Neural crest cell (in vitro differentiated cells): ENCODE results near the gene BIN1. TPM values are rescaled to one million over a fixed set of nuclear protein-coding genes. Genes with fewer than 3 reads are reported as not detected.

Source experiments
- DNase-seq: peaks from one replicate; pipeline ENCODE4 v3.0.0; 2021; ENCODE audit warnings: low read depth, mixed read lengths, low spot score
- H3K27ac Mint-ChIP-seq: one replicate; pipeline ENCODE4 v1.8.0; 2021; ENCODE audit warnings: mild to moderate bottlenecking, mixed read lengths; ENCODE audit not compliant: unreplicated experiment
- H3K27me3 Mint-ChIP-seq: 2 replicates; pipeline ENCODE4 v1.8.0; 2021; ENCODE audit warnings: low read depth, mild to moderate bottlenecking, mixed read lengths
- H3K36me3 Mint-ChIP-seq: 2 replicates; pipeline ENCODE4 v1.8.0; 2021; ENCODE audit warnings: low read depth, mild to moderate bottlenecking, mixed read lengths
- H3K4me1 Mint-ChIP-seq: 2 replicates; pipeline ENCODE4 v1.8.0; 2021; ENCODE audit warnings: mixed read lengths
- H3K4me3 Mint-ChIP-seq: one replicate; pipeline ENCODE4 v1.8.0; 2021; ENCODE audit warnings: mild to moderate bottlenecking, mixed read lengths
- H3K9me3 Mint-ChIP-seq: 2 replicates; pipeline ENCODE4 v1.8.0; 2021; ENCODE audit warnings: mixed read lengths
- CTCF ChIP-seq: fragments of 200-600 bp; sonication (generic); conservative IDR thresholded peaks from 2 replicates; pipeline ENCODE4 v1.5.0; 2021; ENCODE audit warnings: antibody characterized with exemption, mild to moderate bottlenecking
- total RNA-seq: library from RNA; stranded (reverse); gene quantifications from 2 replicates; pipeline ENCODE4 v1.2.1, GENCODE V29; 2021

BIN1 gene
- total RNA-seq, 1 donor from 2014 or later: 67.7 TPM

DNA sequence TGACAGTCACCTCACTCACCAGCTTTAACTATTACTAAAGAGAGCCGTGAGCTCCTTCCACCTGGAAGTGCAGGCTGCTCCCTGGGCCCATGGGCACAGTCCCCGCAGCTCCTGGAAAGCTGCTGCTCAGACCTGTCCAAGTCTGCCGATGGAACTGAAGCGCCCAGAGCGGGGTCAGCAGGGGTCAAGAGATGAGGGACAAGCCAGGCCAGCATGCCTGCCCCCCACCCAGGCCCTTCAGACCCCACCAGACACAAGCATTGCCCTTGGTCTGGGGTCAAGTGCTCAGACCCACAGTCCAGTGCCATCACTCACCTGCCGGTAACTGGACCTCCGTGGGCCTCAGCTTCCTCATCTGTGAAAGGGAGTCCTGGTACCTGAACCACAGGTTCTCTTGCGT lies 59.9 kb downstream of the BIN1 start:
- DNase-seq: no peak
- Mint-ChIP-seq H3K4me3 (no peak overlapping the region), H3K4me1 (peaks cover 3% of the 10 kb centered on the region), H3K36me3 (peaks cover 2% of the 10 kb centered on the region), H3K9me3 (no peaks in the 10 kb centered on the region), H3K27me3 (no peaks in the 10 kb centered on the region), H3K27ac (no peak overlapping the region)
- no peak for TF ChIP-seq CTCF

GRCh38 chr2:127046579-127046978 lies 60.4 kb downstream of the BIN1 start:
- peaks cover 2% of the 10 kb centered on the region for H3K36me3 Mint-ChIP-seq
- H3K9me3 Mint-ChIP-seq: no peaks in the 10 kb centered on the region
- peaks cover 3% of the 10 kb centered on the region for H3K4me1 Mint-ChIP-seq
- H3K4me3 Mint-ChIP-seq: no peak overlapping the region
- no peak overlapping the region for H3K27ac Mint-ChIP-seq
- no peaks in the 10 kb centered on the region for H3K27me3 Mint-ChIP-seq
- DNase-seq: no peak
- no peak for TF ChIP-seq CTCF

DNA sequence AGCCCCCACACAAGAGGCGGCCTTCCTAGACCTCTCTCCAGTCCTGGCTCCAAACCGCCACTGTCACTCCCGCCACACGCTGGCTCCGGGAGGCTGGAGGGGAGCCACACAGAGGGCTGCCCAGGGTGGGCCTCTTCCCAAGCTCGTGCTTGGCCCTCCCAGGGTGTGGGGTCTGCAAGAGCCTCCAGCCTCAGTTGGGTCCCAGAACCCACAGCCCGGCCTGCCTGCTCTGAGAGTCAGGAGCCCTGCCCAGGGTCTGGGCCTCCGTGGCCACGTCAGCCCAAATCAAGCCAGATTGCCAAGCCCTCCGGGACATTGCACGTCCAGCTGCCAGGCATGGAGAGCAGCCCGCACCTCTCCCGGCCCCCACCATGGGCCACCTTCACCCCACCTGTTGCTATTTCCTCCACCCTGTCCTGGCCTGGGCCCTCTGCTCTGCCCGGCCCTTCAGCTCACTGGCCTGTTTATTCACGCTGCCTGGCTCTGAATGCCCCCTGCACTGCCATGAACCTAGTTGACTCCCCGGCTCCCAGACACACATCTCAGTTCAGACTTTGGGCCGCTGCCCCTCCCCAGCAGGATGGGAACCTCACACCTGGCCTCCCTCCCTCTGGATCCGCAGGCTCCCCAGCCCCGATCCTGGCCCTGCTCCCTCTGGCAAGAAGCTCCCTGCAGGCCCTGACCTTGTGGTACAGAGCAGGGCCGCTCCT lies 61.0 kb downstream of the BIN1 start:
- Mint-ChIP-seq H3K4me1 (peaks cover 3% of the 10 kb centered on the region), H3K4me3 (no peak overlapping the region), H3K9me3 (no peaks in the 10 kb centered on the region), H3K27ac (peak overlapping the region; percentile 50), H3K27me3 (no peaks in the 10 kb centered on the region), H3K36me3 (peaks cover 2% of the 10 kb centered on the region)
- no peak for DNase-seq
- TF ChIP-seq CTCF: no peak

GRCh38 chr2:127044977-127045661 lies 61.8 kb downstream of the BIN1 start:
- no peak overlapping the region for H3K27ac Mint-ChIP-seq
- peaks cover 2% of the 10 kb centered on the region for H3K36me3 Mint-ChIP-seq
- TF ChIP-seq CTCF: no peak
- no peak overlapping the region for H3K4me3 Mint-ChIP-seq
- H3K27me3 Mint-ChIP-seq: no peaks in the 10 kb centered on the region
- no peaks in the 10 kb centered on the region for H3K9me3 Mint-ChIP-seq
- H3K4me1 Mint-ChIP-seq: peaks cover 3% of the 10 kb centered on the region
- no peak for DNase-seq

GRCh38 chr2:127044165-127044718 lies 62.7 kb downstream of the BIN1 start:
- Mint-ChIP-seq H3K36me3 (peaks cover 2% of the 10 kb centered on the region), H3K4me1 (peaks cover 3% of the 10 kb centered on the region), H3K27ac (no peak overlapping the region), H3K9me3 (no peaks in the 10 kb centered on the region), H3K27me3 (no peaks in the 10 kb centered on the region), H3K4me3 (no peak overlapping the region)
- TF ChIP-seq CTCF: no peak
- no peak for DNase-seq
